AML-193 (cell line): ENCODE measurements around the gene NFYB.
A peak's percentile ranks its signal among the peaks of the same experiment; 100 is the strongest.
"Not testable (repeated sequence)": the region's sequence is repeated elsewhere in the genome, so short reads cannot be mapped to it uniquely, and the experiment has no call there.

Experiments
- DNase-seq, 2 experiments: peaks; one replicate each; lab custom pipeline; 2025; lab: John Stamatoyannopoulos, UW

Gene NFYB

GRCh38 chr12:104137902-104138796 lies at the start of gene NFYB:
Gene NFYB (minus strand): TSS chr12:104138210. CDS start chr12:104135453, 2,757 bp downstream.
- DNase-seq = peak; percentile 92 to 94

GRCh38 chr12:104187446-104188155 lies 49.6 kb upstream of the NFYB start:
- DNase-seq = no peak

GRCh38 chr12:104183443-104183842 lies 45.4 kb upstream of the NFYB start:
- no peak for DNase-seq

GRCh38 chr12:104182621-104183378 lies 44.8 kb upstream of the NFYB start:
- DNase-seq = no peak

- DNase-seq = no peak
These were observed 44.1 kb upstream of the NFYB start for GRCh38 chr12:104182144-104182543.

- DNase-seq = no peak
These were observed 43.3 kb upstream of the NFYB start for GRCh38 chr12:104181313-104181712.

- DNase-seq = no peak
These were observed 42.4 kb upstream of the NFYB start for GRCh38 chr12:104180374-104180773.

- peak; percentile 89 to 91 for DNase-seq
These were observed 39.9 kb upstream of the NFYB start for GRCh38 chr12:104177663-104178501.

- no peak for DNase-seq
These were observed 39.3 kb upstream of the NFYB start for GRCh38 chr12:104177336-104177662.

- DNase-seq = no peak
These were observed 37.8 kb upstream of the NFYB start for GRCh38 chr12:104175726-104176247.

- not testable (repeated sequence) for DNase-seq
These were observed 35.8 kb upstream of the NFYB start for GRCh38 chr12:104173804-104174203.

- DNase-seq = no peak
These were observed 34.5 kb upstream of the NFYB start for GRCh38 chr12:104172570-104172947.

- no peak for DNase-seq
These were observed 34.0 kb upstream of the NFYB start for GRCh38 chr12:104171785-104172569.

GRCh38 chr12:104168596-104168995 lies 30.6 kb upstream of the NFYB start:
- no peak for DNase-seq

GRCh38 chr12:104167519-104168458 lies 29.8 kb upstream of the NFYB start:
- DNase-seq = no peak

- no peak for DNase-seq
These were observed 28.5 kb upstream of the NFYB start for GRCh38 chr12:104166465-104166864.

GRCh38 chr12:104165801-104166200 lies 27.8 kb upstream of the NFYB start:
- no peak for DNase-seq

- DNase-seq = no peak
These were observed 26.6 kb upstream of the NFYB start for GRCh38 chr12:104164634-104165033.

- DNase-seq = no peak
These were observed 25.6 kb upstream of the NFYB start for GRCh38 chr12:104163631-104164030.
